ENCODE measurements around the gene DDX41. TPM values are rescaled to one million over a fixed set of nuclear protein-coding genes. Genes with fewer than 3 reads are reported as not detected.

The DDX41 gene
- total and polyA plus RNA-seq, 5 donors, result 30.5 to 43.5 (median 39.2) TPM

DNA sequence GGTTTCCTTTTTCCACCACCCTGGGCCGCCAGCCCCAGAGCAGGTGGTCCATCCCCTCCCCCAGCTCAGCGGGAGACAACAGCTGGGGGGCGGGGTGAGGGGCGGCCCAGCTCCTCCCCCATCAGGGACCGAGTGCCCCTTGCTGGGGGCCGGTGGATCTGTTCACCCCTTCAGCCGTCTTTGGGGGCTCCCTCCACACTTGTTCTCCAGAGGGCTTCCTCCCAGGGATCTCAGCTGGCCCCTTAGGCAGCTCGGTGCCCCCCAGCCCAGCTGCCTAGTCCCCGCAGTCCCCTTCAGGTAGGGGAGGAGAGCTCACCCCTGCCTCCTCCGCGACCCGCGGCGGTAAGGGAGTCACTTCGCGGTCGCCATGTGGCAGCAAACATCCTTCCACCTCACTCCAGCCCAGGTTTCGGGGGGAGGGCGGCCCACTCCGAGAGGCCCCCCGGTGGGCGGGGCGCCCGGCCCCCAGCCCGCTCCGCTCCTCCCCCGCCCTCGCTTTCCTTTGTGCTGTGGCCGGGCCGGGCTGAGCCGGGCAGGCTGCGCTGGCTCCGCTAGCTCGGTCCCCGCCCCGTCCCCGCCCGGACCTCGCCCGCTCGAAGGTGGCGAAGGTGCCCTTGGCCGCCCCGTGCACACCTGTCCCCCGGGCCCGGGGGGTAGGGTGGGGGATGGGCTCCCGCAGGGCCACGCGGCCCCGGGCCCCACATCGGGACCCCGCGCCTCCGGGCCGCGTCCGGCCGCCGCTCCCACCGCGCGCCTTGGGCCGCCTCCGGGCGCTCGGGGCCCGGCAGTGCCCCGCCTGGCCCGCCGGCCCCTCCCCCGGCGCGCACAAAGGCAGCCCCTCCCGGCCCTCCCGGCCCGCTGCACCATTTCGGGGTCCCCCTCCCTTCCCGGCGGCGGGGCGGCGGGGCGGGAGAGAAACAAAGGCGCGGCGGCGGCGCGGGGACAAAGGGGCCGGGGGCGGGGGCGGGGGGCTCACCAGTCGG, 44.0 kb downstream of the DDX41 start:
- peak in 1 of 2 donors; percentile 10 for ATAC-seq
- intact Hi-C loops (cut with DNase I), result no loop called here
- WGBS, result 1% methylated on average over 88 of the region's 93 CpGs
- H3K4me1 ChIP-seq (ENCODE audit: control insufficient read depth, insufficient read depth, low read length), result peaks cover 2% of the 10 kb centered on the region
- DNase-seq, result peak in 2 of 3 donors; percentile 76 to 78
- peak overlapping the region; percentile 87 for H3K4me3 ChIP-seq (ENCODE audit: low read length)
- H3K27ac ChIP-seq (ENCODE audit: low read length), result peak overlapping the region; percentile 41
- no peaks in the 10 kb centered on the region for H3K9me3 ChIP-seq (ENCODE audit: control insufficient read depth, low read length)
- H3K27me3 ChIP-seq (ENCODE audit: control insufficient read depth, insufficient read depth), result no peaks in the 10 kb centered on the region

DNA sequence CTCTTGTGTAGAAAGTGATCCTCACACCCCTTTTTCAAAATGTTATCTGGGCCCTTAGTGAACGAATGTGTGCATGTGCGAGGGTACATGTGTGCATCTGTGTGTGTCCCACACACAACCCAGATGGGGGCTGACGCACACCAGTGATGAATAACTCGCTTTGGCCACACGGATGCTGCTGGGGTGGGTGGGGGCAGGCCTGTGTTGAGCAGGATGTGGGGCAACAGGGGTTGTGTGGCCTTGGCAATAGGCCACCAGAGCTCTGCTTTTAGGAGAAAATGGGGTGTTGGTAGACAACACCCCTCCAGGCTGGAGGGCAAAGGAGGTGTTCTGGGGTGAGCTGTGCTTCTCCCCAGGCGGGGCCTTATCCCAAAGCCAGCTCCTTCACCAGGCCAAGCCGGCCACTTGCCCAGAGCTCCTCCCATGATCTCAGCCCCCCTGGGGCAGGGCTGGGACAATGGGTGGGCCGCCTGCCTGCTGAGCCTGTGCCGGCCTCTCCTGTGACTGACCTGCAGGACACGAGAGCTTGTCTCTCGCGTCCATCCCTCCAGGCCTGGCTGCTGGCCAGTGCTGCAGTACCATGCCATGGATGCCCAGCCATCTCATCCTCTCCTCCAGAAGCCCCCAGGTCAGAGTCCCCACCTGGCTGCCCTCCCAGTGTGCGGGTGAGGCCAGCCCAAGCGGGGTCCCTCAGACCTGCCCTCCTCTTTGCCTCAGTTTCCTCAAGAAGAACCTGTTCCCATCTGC, 45.0 kb downstream of the DDX41 start:
- no peaks in the 10 kb centered on the region for H3K27me3 ChIP-seq (ENCODE audit: control insufficient read depth, insufficient read depth)
- 38% methylated on average over 14 of the region's 14 CpGs for WGBS
- intact Hi-C loops (cut with DNase I), result no loop called here
- peak overlapping the region; percentile 87 for H3K4me3 ChIP-seq (ENCODE audit: low read length)
- peak; percentile 38 to 64 for ATAC-seq
- peak; percentile 83 to 92 (median 91) for DNase-seq
- peaks cover 2% of the 10 kb centered on the region for H3K4me1 ChIP-seq (ENCODE audit: control insufficient read depth, insufficient read depth, low read length)
- H3K27ac ChIP-seq (ENCODE audit: low read length), result peak overlapping the region; percentile 18
- H3K9me3 ChIP-seq (ENCODE audit: control insufficient read depth, low read length), result no peaks in the 10 kb centered on the region

DNA sequence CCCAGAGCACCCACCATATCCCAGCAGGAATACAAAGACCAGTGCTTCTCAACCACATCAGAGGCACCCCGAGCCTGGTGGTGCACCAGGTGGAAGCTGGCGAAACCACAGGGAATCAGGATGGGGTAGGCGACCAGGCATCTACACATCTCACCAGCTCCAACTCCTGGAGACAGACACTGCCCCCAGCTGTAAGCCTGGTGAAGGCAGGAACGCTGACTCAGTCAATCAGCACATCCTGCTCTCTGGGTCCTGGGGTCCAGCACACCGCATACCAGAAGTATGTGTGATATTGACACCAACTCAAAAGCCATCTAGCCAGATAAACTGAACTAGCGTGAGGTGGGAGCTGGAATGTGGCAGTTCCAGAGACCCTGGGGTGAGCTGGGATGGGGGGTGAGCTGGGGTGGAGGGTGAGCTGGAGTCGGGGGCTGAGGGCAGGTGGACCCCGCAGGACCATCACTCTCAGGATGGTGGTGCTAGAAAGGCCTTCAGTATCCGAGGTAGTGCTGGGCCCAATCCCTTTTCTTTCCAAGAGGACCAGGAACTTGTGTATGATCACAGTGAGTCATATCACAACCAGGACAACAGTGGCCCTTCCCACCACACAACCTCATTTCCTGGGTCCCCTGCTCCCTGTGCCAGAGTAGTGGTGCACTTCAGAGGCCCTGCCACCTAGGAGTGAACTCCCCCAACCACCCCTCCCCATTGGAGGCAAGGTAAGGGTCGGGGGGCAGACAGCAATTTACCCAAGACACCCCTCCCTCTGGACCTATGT, 45.8 kb downstream of the DDX41 start:
- Histone ChIP-seq H3K9me3 (ENCODE audit: control insufficient read depth, low read length) (no peaks in the 10 kb centered on the region), H3K4me1 (ENCODE audit: control insufficient read depth, insufficient read depth, low read length) (peaks cover 2% of the 10 kb centered on the region), H3K4me3 (ENCODE audit: low read length) (no peak overlapping the region), H3K27ac (ENCODE audit: low read length) (no peak overlapping the region), H3K27me3 (ENCODE audit: control insufficient read depth, insufficient read depth) (no peaks in the 10 kb centered on the region)
- ATAC-seq (no peak), DNase-seq (no peak)
- intact Hi-C loops (cut with DNase I), result no loop called here
- 83% methylated on average over 10 of the region's 10 CpGs for WGBS

DNA sequence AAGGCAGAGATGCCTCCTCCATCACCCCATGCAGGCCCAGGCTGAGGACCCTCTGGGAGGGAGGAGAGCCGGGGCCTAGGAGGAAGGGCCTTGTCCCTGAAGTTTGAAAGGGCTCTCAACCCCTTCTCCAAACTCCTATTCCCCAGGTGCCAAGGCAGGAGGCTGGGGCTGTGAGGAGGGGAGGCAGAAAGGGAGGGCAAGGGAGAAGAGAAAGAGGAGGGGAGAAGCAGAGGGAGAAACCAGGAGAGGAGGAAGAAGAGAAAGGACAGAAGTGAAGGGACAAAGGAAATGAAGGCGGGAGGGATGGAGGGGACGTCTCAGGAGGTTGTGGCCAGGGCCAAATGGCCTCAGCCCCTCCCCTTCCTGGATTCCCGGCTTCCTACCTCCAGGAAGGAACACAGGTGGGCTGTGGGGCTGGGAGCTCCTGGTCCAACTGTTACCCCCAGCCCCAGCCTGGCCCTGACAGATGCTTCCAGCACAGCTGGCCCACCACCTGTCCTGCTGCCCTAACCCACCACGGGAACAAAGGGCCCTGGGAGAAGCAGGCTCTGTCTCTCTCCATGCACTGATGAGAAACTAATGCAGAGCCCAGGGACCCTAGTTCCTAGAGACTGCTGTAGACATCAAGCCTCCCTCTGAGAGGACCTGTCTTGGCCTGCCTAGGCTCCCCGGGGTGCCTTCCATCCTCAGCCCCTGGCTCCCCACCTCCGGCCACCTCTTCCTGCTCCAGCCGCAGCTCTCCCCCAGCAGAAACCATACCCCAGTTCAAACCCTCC, 46.8 kb downstream of the DDX41 start:
- intact Hi-C loops (cut with DNase I), result no loop called here
- Histone ChIP-seq H3K4me3 (ENCODE audit: low read length) (no peak overlapping the region), H3K27ac (ENCODE audit: low read length) (no peak overlapping the region), H3K27me3 (ENCODE audit: control insufficient read depth, insufficient read depth) (no peaks in the 10 kb centered on the region), H3K4me1 (ENCODE audit: control insufficient read depth, insufficient read depth, low read length) (peaks cover 2% of the 10 kb centered on the region), H3K9me3 (ENCODE audit: control insufficient read depth, low read length) (no peaks in the 10 kb centered on the region)
- DNase-seq (no peak), ATAC-seq (no peak)
- WGBS, result 59% methylated on average over 8 of the region's 8 CpGs

DNA sequence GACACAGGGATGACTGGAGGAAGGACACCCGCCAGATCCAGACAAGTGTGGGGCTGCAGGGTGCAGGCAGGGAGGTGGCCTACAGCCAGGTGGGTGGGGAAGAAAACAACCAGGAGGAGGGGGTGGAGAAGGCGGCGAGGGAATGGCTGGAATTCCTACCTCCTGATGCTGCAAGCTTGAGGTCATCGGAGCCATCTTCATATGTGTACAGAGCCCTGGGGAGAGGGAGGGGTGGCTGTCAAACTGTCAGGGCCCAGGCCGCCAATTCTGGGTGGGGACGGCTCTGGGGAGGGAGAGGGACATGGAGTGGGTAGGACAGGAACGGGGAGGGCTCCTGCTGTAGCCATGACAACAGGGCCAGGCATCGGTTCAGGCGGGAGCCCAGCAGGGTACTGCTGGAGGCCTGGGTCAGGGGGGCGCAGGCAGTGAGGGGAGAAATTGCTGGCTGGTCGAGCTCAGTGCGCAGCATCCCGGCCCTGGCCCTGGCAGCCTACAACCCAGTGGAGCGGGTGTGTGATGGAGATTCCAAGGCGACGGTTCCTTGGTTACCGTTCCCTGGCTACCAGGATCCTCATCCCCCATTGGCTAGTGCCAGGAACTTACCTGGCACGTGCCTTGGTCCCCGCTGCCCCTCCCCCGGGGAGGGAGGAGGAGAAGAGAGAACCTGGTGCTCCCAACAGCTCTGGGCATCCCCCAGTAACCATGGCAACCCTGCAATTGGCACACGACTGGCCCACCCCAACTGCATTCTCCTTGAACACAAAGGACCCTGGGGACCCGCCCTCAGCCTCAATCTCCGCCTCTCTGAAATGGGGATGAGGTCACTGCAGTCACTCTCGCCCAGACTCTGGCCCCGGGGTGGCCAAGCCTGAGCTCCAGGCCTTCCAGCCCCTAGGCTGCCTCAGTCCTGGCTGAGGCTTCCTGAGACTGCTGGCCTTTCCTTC, 47.8 kb downstream of the DDX41 start:
- peaks cover under 1% of the 10 kb centered on the region for H3K4me1 ChIP-seq (ENCODE audit: control insufficient read depth, insufficient read depth, low read length)
- no peaks in the 10 kb centered on the region for H3K9me3 ChIP-seq (ENCODE audit: control insufficient read depth, low read length)

DNA sequence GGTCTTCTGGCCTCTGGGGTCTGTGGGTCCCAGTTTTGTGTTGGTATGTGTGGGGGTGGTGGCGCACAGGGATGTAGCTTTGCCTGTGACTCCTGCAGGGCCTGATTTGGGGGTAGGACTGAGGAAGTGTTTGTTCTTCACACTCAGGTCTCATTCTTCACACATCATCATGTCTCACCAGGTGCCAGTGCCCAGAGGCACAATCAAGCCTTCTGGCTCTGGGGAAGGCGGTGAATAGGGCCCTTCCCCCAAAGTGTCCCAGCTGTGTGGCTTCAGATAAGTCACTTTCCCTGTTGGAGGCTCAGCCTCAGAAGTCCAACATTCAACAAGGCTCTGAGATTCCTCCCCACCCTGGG, 48.5 kb downstream of the DDX41 start:
- H3K27me3 ChIP-seq (ENCODE audit: control insufficient read depth, insufficient read depth), result no peaks in the 10 kb centered on the region
- no peaks in the 10 kb centered on the region for H3K4me1 ChIP-seq (ENCODE audit: control insufficient read depth, insufficient read depth, low read length)
- H3K27ac ChIP-seq (ENCODE audit: low read length), result no peak overlapping the region
- H3K4me3 ChIP-seq (ENCODE audit: low read length), result no peak overlapping the region
- H3K9me3 ChIP-seq (ENCODE audit: control insufficient read depth, low read length), result no peaks in the 10 kb centered on the region
- WGBS, result 83% methylated on average over 2 of the region's 2 CpGs
- intact Hi-C loops (cut with DNase I), result no loop called here
- no peak for DNase-seq
- ATAC-seq, result no peak

More for the DNA sequence above, 47.8 kb downstream of the DDX41 start:
- no peaks in the 10 kb centered on the region for H3K27me3 ChIP-seq (ENCODE audit: control insufficient read depth, insufficient read depth)
- WGBS, result 51% methylated on average over 25 of the region's 25 CpGs
- H3K4me3 ChIP-seq (ENCODE audit: low read length), result no peak overlapping the region
- H3K27ac ChIP-seq (ENCODE audit: low read length), result no peak overlapping the region
- DNase-seq (peak; percentile 80 to 89 (median 85)), ATAC-seq (peak; percentile 50 to 58)
- intact Hi-C loops (cut with DNase I), result no loop called here

DNA sequence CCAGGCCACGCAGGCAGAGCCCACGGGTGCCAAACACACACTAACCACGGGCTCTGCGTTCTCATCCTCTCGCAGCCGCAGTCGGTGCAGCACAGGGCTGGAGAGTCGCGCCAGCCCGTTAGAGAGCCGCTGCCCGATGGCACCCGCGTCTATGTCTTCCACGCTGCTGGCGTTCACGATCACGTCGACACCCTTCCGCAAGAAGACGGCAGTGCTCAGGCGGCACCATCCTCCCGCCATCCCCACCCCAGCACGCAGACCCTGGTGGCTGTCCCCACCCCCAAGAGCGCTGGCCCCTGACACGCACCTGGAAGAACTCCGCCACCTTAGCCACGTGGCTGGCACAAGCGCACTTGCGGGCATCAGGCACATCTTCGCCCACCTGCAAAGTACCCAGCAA, 49.3 kb downstream of the DDX41 start:
- WGBS, result 96% methylated on average over 31 of the region's 31 CpGs
- intact Hi-C loops (cut with DNase I), result no loop called here
- ATAC-seq (no peak), DNase-seq (no peak)
- Histone ChIP-seq H3K4me1 (ENCODE audit: control insufficient read depth, insufficient read depth, low read length) (no peaks in the 10 kb centered on the region), H3K9me3 (ENCODE audit: control insufficient read depth, low read length) (no peaks in the 10 kb centered on the region), H3K27ac (ENCODE audit: low read length) (no peak overlapping the region), H3K27me3 (ENCODE audit: control insufficient read depth, insufficient read depth) (no peaks in the 10 kb centered on the region), H3K4me3 (ENCODE audit: low read length) (no peak overlapping the region)

DNA sequence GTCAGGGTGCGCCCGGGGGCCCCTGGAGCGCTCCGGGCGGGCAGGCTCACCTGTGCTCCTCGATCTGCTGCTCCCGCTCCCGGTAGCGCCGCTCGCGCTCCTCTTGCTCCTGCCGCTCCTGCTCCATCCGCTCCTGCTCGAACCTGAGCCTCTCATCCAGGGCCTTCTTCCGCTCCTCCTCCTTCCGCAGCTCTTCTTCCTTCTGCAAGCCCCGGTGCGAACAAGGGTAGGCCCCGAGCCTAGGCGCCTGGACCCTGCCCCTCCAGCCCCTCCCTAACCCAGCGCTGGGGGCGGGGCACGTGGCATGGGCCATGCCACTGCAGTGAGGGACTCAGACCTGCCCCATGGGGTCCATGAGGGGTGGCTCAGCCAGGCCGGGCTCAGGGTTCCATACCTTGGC, 49.9 kb downstream of the DDX41 start:
- Histone ChIP-seq H3K27me3 (ENCODE audit: control insufficient read depth, insufficient read depth) (no peaks in the 10 kb centered on the region), H3K4me3 (ENCODE audit: low read length) (no peak overlapping the region), H3K4me1 (ENCODE audit: control insufficient read depth, insufficient read depth, low read length) (no peaks in the 10 kb centered on the region), H3K9me3 (ENCODE audit: control insufficient read depth, low read length) (no peaks in the 10 kb centered on the region), H3K27ac (ENCODE audit: low read length) (no peak overlapping the region)
- ATAC-seq, result no peak
- 94% methylated on average over 25 of the region's 25 CpGs for WGBS
- DNase-seq, result no peak
- intact Hi-C loops (cut with DNase I), result no loop called here

DNA sequence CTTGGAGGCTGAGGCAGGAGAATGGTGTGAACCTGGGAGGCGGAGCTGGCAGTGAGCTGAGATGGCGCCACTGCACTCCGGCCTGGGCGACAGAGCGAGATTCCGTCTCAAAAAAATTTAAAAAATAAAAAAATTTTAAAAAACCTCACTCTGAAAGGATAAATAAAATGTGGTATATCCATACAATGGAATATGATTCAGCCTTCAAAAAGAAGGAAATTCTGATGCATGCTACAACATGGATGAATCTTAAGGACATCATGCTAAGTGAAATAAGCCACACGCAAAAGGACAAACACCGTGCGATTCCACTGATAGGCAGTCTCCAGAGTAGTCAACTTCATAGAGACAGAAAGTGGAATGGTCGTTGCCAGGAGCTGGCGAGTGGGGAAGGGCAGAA, 51.7 kb downstream of the DDX41 start:
- ATAC-seq (no peak), DNase-seq (no peak)
- Histone ChIP-seq H3K4me1 (ENCODE audit: control insufficient read depth, insufficient read depth, low read length) (no peaks in the 10 kb centered on the region), H3K27ac (ENCODE audit: low read length) (no peak overlapping the region), H3K4me3 (ENCODE audit: low read length) (no peak overlapping the region), H3K27me3 (ENCODE audit: control insufficient read depth, insufficient read depth) (no peaks in the 10 kb centered on the region), H3K9me3 (ENCODE audit: control insufficient read depth, low read length) (no peaks in the 10 kb centered on the region)
- intact Hi-C loops (cut with DNase I), result no loop called here
- WGBS, result over 99% methylated on average over 11 of the region's 11 CpGs

Measured in right cardiac atrium (tissue), 5 donors.